Left cardiac atrium (tissue), 4 donors: ENCODE data around the gene PDE3A. TPM values are rescaled to one million over a fixed set of nuclear protein-coding genes. Genes with fewer than 3 reads are reported as not detected.
"Not testable (repeated sequence)": the region's sequence is repeated elsewhere in the genome, so short reads cannot be mapped to it uniquely, and the experiment has no call there.

Experiments
- ATAC-seq, 2 donors: fragments of 200-7000 bp; cut with Tn5 transposase; one replicate each; pipeline ENCODE4 v1.9.1; 2020; ENCODE audit warnings: mild to moderate bottlenecking in 2 of 2, moderate library complexity in 2 of 2
- DNase-seq: peaks from one replicate; pipeline ENCODE4 v3.0.0-alpha.2; 2020
- intact Hi-C, 2 donors: fragments of 100-400 bp; cut with DNase I; formaldehyde crosslinking; loops; one replicate each; pipeline versions ENCODE4 v1.14.1 to v1.15.1; 2022 to 2023
- total RNA-seq, 2 donors: library from RNA; stranded (reverse); fragmentation: NEBNext Ultra II Directional; extraction: Animal tissue kit (Norgen Biotek cat#: 25700); gene quantifications; one replicate each; pipeline ENCODE4 v1.2.1, GENCODE V29; 2021
- donor health status: DM: no; HTN: yes; CAD: no.
- donor health status: DM: no; HTN: yes; CAD: no; lungs with severe emphysema.
- donor health status: DM: yes; HTN: yes; CAD: no.
- donor health status: Dilated cardiomyopathy.

The PDE3A gene
- total RNA-seq, 2 donors from 2014 or later = 66.8 to 157 TPM

- no peak for DNase-seq
- no peak for ATAC-seq
- intact Hi-C loops = loop anchor here (5.0 to 10.0 kb wide), 3 partner anchors 96 to 454 kb away; no protein-coding TSS in a partner anchor
These were observed 2.7 kb downstream of the PDE3A start for GRCh38 chr12:20370866-20371519.

GRCh38 chr12:20372326-20373096 lies 4.2 kb downstream of the PDE3A start:
- DNase-seq (no peak), ATAC-seq (no peak)
- intact Hi-C loops = loop anchor here (5.0 to 10.0 kb wide), 3 partner anchors 98 to 455 kb away; no protein-coding TSS in a partner anchor

GRCh38 chr12:20374795-20375194 lies 6.5 kb downstream of the PDE3A start:
- ATAC-seq = no peak

GRCh38 chr12:20375560-20375959 lies 7.2 kb downstream of the PDE3A start:
- ATAC-seq (no peak), DNase-seq (no peak)
- intact Hi-C loops = loop anchor here (5.0 to 10.0 kb wide), 3 partner anchors 101 to 633 kb away; no protein-coding TSS in a partner anchor

More at GRCh38 chr12:20374795-20375194, 6.5 kb downstream of the PDE3A start:
- no peak for DNase-seq
- intact Hi-C loops = loop anchor here (5.0 to 10.0 kb wide), 4 partner anchors 100 to 632 kb away; no protein-coding TSS in a partner anchor

- ATAC-seq = peak in 1 of 2 donors; percentile 30
- intact Hi-C loops = loop anchor here (5.0 to 10.0 kb wide), 3 partner anchors 102 to 635 kb away; no protein-coding TSS in a partner anchor
These were observed 8.6 kb downstream of the PDE3A start for GRCh38 chr12:20376984-20377383.

GRCh38 chr12:20377750-20378149 lies 9.4 kb downstream of the PDE3A start:
- ATAC-seq (no peak), DNase-seq (no peak)
- intact Hi-C loops = loop anchor here (5.0 to 10.0 kb wide), 3 partner anchors 103 to 635 kb away; no protein-coding TSS in a partner anchor

More at GRCh38 chr12:20376984-20377383, 8.6 kb downstream of the PDE3A start:
- DNase-seq = no peak

- ATAC-seq = no peak
- intact Hi-C loops = no loop called here
These were observed 13.8 kb downstream of the PDE3A start for GRCh38 chr12:20382117-20382516.

GRCh38 chr12:20383612-20384011 lies 15.3 kb downstream of the PDE3A start:
- ATAC-seq = no peak
- DNase-seq = no peak
- intact Hi-C loops = no loop called here

More at GRCh38 chr12:20382117-20382516, 13.8 kb downstream of the PDE3A start:
- DNase-seq = no peak

GRCh38 chr12:20384836-20385235 lies 16.5 kb downstream of the PDE3A start:
- intact Hi-C loops, ATAC-seq, DNase-seq: not testable (repeated sequence)

GRCh38 chr12:20390846-20391245 lies 22.5 kb downstream of the PDE3A start:
- intact Hi-C loops = no loop called here

GRCh38 chr12:20392339-20392738 lies 24.0 kb downstream of the PDE3A start:
- ATAC-seq (no peak), DNase-seq (no peak)
- intact Hi-C loops = no loop called here

More at GRCh38 chr12:20390846-20391245, 22.5 kb downstream of the PDE3A start:
- DNase-seq (no peak), ATAC-seq (peak in 1 of 2 donors; percentile 27)

GRCh38 chr12:20393707-20394106 lies 25.4 kb downstream of the PDE3A start:
- intact Hi-C loops = no loop called here
- ATAC-seq = no peak
- no peak for DNase-seq

GRCh38 chr12:20395791-20396550 lies 27.6 kb downstream of the PDE3A start:
- ATAC-seq (peak; percentile 88 to 91), DNase-seq (no peak)
- intact Hi-C loops = no loop called here

- DNase-seq (no peak), ATAC-seq (no peak)
- intact Hi-C loops = no loop called here
These were observed 30.3 kb downstream of the PDE3A start for GRCh38 chr12:20398686-20399085.

- DNase-seq (no peak), ATAC-seq (no peak)
- intact Hi-C loops = no loop called here
These were observed 31.7 kb downstream of the PDE3A start for GRCh38 chr12:20400003-20400402.

- ATAC-seq (no peak), DNase-seq (no peak)
- intact Hi-C loops = no loop called here
These were observed 34.9 kb downstream of the PDE3A start for GRCh38 chr12:20403230-20403629.

- intact Hi-C loops = no loop called here
- ATAC-seq (peak in 1 of 2 donors; percentile 70), DNase-seq (peak; percentile 49)
These were observed 36.4 kb downstream of the PDE3A start for GRCh38 chr12:20404576-20405346.

- no peak for DNase-seq
- intact Hi-C loops = no loop called here
- ATAC-seq = peak in 1 of 2 donors; percentile 24
These were observed 41.5 kb downstream of the PDE3A start for GRCh38 chr12:20409607-20410377.
